Kidney (tissue), 14 donors: ENCODE measurements around the gene HGFAC. TPM values are rescaled to one million over a fixed set of nuclear protein-coding genes. Genes with fewer than 3 reads are reported as not detected.

ENCODE experiments used
- DNase-seq, 5 donors: peaks; one replicate each; pipeline ENCODE4 v3.0.0-alpha.2; 2013 to 2020
- FAIRE-seq: peaks from 2 replicates; lab custom pipeline; 2012; peaks lifted over from hg19 to GRCh38; lab: Jason Lieb, UNC
- H3K27ac ChIP-seq, 2 donors: one replicate each; pipeline ENCODE4 v1.7.0; 2013; ENCODE audit warnings: low read depth in 2 of 2, low read length in 2 of 2, inconsistent platforms in 1 of 2
- H3K27me3 ChIP-seq: one replicate; pipeline ENCODE4 v1.7.1; 2013; ENCODE audit warnings: low read length, inconsistent platforms; ENCODE audit not compliant: control insufficient read depth, insufficient read depth
- H3K36me3 ChIP-seq, 3 donors: one replicate each; pipeline versions ENCODE4 v1.7.0 to v1.7.1; 2013; ENCODE audit warnings: low read length in 3 of 3, control low read depth in 1 of 3, inconsistent platforms in 1 of 3; ENCODE audit not compliant: insufficient read depth in 3 of 3, control insufficient read depth in 2 of 3
- H3K4me1 ChIP-seq, 3 donors: one replicate each; pipeline versions ENCODE4 v1.7.0 to v1.7.1; 2013; ENCODE audit warnings: low read length in 3 of 3, inconsistent platforms in 1 of 3, low read depth in 1 of 3; ENCODE audit not compliant: control insufficient read depth in 2 of 3, insufficient read depth in 2 of 3
- H3K4me3 ChIP-seq, 3 donors: one replicate each; pipeline versions ENCODE4 v1.7.0 to v1.8.1; 2013; ENCODE audit warnings: low read length in 3 of 3, control low read depth in 1 of 3, inconsistent platforms in 1 of 3
- H3K9ac ChIP-seq, 3 donors: one replicate each; pipeline versions ENCODE4 v1.7.0 to v1.7.1; 2013; ENCODE audit warnings: low read length in 3 of 3, control low read depth in 1 of 3, inconsistent platforms in 1 of 3
- H3K9me3 ChIP-seq, 3 donors: one replicate each; pipeline versions ENCODE4 v1.7.0 to v1.7.1; 2013; ENCODE audit warnings: low read length in 3 of 3, control low read depth in 1 of 3, inconsistent platforms in 1 of 3; ENCODE audit not compliant: control insufficient read depth in 2 of 3, insufficient read depth in 1 of 3
- intact Hi-C: fragments of 100-400 bp; cut with DNase I; formaldehyde crosslinking; loops from one replicate; pipeline ENCODE4 v1.11.1; 2022
- polyA plus RNA-seq: library from polyadenylated mRNA; stranded (reverse); fragments of 350-450 nt; fragmentation: Illumina TruSeq; extraction: RNeasy Lipid Tissue Mini Kit (QIAGEN cat#74804); gene quantifications from one replicate; pipeline ENCODE4 v1.2.3, GENCODE V29; 2014; ENCODE audit warnings: low read depth, low replicate concordance; ENCODE audit not compliant: insufficient read depth
- total RNA-seq: library from RNA; stranded (reverse); fragmentation: NEBNext Ultra II Directional; extraction: Animal tissue kit (Norgen Biotek cat#: 25700); gene quantifications from one replicate; pipeline ENCODE4 v1.2.1, GENCODE V29; 2021
- TF ChIP-seq, protein P1 (sequence below): IDR thresholded peaks from 3 replicates; pipeline ENCODE4 v1.5.1; 2012; ENCODE audit warnings: mild to moderate bottlenecking, moderate library complexity, borderline replicate concordance; ENCODE audit not compliant: insufficient read depth; ENCODE audit errors: extremely low read depth
- donor health status: control.
- donor health status: control.
- donor health status: control.
- donor health status: control.
- donor health status: control.
- donor health status: DM: yes; HTN: yes; CAD: no.
- donor health status: Normal renal cell carcinoma (clear cell type).

Gene HGFAC
- total and polyA plus RNA-seq, 2 donors from 2014 or later: 0.86 to 1.6 TPM

DNA sequence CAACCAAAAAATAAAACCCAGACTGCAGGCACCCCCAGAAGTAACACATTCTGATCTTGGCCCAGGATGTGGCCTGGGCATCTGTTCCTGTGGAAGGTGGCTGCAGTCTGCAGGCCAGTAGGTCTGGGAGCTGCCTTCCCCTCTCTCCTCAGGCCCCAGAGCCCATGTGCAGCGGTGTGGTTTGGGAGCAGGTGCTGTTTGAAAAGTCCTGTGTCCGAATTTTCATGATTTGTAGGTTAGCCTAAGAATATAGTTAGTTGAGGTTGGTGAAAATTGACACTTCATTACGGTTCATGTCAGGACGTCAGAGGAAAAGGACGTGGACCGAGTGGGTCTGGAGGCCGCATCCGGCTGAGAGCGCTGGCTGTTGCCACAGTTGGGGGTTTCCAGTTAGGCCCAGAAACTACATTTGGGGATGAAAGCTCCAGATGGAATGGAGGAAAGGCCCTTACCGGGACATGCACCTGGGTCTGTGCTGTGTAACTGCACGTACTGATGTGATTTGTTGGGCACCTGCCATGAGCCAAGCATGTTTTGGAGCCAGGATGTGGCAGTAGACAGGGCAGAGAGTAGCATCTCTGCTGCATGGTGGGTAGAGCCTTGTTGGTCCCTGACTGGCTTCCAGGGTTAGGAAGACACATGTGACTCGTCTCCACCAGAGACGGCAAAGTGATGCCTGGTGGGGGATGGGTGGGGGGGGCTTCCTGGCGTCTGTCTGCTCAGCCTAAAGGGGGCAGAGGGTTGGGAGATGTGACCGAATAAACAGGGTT is 21.7 kb upstream of the HGFAC start:
- Histone ChIP-seq H3K36me3 (peaks cover 0 to 23% (median 20%) of the 10 kb centered on the region in 3 donors), H3K9ac (no peak overlapping the region), H3K4me1 (no peaks in the 10 kb centered on the region), H3K27ac (no peak overlapping the region), H3K27me3 (no peaks in the 10 kb centered on the region), H3K4me3 (no peak overlapping the region), H3K9me3 (no peaks in the 10 kb centered on the region)
- FAIRE-seq: no peak
- TF ChIP-seq, protein P1, sequence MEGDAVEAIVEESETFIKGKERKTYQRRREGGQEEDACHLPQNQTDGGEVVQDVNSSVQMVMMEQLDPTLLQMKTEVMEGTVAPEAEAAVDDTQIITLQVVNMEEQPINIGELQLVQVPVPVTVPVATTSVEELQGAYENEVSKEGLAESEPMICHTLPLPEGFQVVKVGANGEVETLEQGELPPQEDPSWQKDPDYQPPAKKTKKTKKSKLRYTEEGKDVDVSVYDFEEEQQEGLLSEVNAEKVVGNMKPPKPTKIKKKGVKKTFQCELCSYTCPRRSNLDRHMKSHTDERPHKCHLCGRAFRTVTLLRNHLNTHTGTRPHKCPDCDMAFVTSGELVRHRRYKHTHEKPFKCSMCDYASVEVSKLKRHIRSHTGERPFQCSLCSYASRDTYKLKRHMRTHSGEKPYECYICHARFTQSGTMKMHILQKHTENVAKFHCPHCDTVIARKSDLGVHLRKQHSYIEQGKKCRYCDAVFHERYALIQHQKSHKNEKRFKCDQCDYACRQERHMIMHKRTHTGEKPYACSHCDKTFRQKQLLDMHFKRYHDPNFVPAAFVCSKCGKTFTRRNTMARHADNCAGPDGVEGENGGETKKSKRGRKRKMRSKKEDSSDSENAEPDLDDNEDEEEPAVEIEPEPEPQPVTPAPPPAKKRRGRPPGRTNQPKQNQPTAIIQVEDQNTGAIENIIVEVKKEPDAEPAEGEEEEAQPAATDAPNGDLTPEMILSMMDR: no peak
- intact Hi-C loops: no loop called here
- peak in 1 of 5 donors; percentile 48 for DNase-seq

DNA sequence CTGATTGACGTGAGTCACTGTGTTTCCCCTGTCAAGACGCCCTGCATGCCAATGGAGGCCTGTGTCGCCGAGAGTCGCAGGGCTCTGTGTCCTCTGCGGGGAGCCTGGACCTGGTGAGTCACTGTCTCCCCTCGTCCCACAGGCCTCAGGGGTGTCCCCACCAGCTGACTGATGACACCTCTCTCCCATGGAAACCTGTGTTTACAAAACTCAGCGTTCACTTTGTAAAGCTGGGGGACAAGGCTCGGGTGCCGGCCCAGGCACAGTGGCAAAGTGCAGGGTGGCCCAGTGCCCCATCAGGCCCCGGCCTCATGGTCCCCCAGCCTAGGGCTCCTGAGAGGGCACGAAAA is 21.2 kb upstream of the HGFAC start:
- H3K9ac ChIP-seq: no peak overlapping the region
- intact Hi-C loops: no loop called here
- FAIRE-seq (no peak), DNase-seq (peak in 2 of 5 donors; percentile 29 to 48)
- no peak overlapping the region for H3K4me3 ChIP-seq
- H3K27me3 ChIP-seq: no peaks in the 10 kb centered on the region
- H3K9me3 ChIP-seq: no peaks in the 10 kb centered on the region
- no peaks in the 10 kb centered on the region for H3K4me1 ChIP-seq
- TF ChIP-seq, protein P1: no peak
- peaks cover 0 to 23% (median 23%) of the 10 kb centered on the region in 3 donors for H3K36me3 ChIP-seq
- no peak overlapping the region for H3K27ac ChIP-seq

DNA sequence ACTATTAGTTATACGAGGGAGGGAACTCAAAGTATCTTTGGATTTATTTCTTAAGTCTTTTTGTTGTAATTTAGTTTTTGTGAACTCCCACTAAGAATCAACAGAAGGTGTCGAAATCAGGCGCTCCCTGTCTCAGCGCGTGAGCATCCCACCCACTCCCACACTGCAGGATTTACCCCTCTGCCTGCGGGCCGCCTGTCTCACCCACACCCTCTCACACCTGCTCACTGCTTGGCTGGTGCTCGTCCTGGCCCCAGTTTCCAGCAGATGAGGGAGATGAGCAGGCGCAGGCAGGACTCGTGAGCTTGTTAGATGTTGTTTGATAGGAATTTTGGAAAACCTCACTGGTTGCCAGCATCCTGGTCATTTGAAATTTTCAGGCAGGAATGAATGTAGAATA is 20.8 kb upstream of the HGFAC start:
- DNase-seq: peak in 2 of 5 donors; percentile 18 to 24
- no peaks in the 10 kb centered on the region for H3K9me3 ChIP-seq
- FAIRE-seq: no peak

More for the DNA sequence above, 20.8 kb upstream of the HGFAC start:
- no peak overlapping the region for H3K27ac ChIP-seq
- no peaks in the 10 kb centered on the region for H3K4me1 ChIP-seq
- no peaks in the 10 kb centered on the region for H3K27me3 ChIP-seq
- TF ChIP-seq, protein P1: no peak
- intact Hi-C loops: no loop called here
- H3K36me3 ChIP-seq: peaks cover 0 to 23% (median 23%) of the 10 kb centered on the region in 3 donors
- H3K9ac ChIP-seq: no peak overlapping the region
- no peak overlapping the region for H3K4me3 ChIP-seq
